PC-3 (cell line): Measurements from ENCODE around the gene DPYSL3.

Experiments used
- CTCF ChIP-seq: fragments of 300-600 bp; sonication (generic); conservative IDR thresholded peaks from 2 replicates; pipeline ENCODE4 v1.5.1; 2017; ENCODE audit warnings: antibody characterized with exemption, low read depth, mild to moderate bottlenecking, low read length
- EZH2phosphoT487 ChIP-seq: fragments of 300-600 bp; sonication (generic); IDR thresholded peaks from 2 replicates; pipeline ENCODE4 v1.6.1; 2018; ENCODE audit warnings: mild to moderate bottlenecking, antibody characterized with exemption, low read length, borderline replicate concordance

- TF ChIP-seq CTCF (no peak), EZH2phosphoT487 (no peak)
Measured at GRCh38 chr5:147474140-147474539, 35.7 kb downstream of the DPYSL3 start.
